Neural progenitor cell (in vitro differentiated cells): ENCODE measurements around the gene TPST1. TPM values are rescaled to one million over a fixed set of nuclear protein-coding genes. Genes with fewer than 3 reads are reported as not detected.

Source experiments
- DNase-seq: peaks from one replicate; pipeline ENCODE4 v3.0.0-alpha.2; 2016; ENCODE audit warnings: low spot score
- H2AFZ ChIP-seq: fragments of 200-600 bp; sonication (generic); replicated peaks from 2 replicates; pipeline ENCODE4 v1.6.1; 2016; ENCODE audit warnings: antibody characterized with exemption
- H3F3A ChIP-seq: fragments of 200-600 bp; sonication (generic); 2 replicates; pipeline ENCODE4 v1.6.1; 2016; ENCODE audit warnings: antibody characterized with exemption, low read depth
- H3K27ac ChIP-seq: fragments of 200-600 bp; sonication (generic); 2 replicates; pipeline ENCODE4 v1.5.1; 2016; ENCODE audit warnings: mild to moderate bottlenecking
- H3K27me3 ChIP-seq: fragments of 200-600 bp; sonication (generic); 2 replicates; pipeline ENCODE4 v1.6.1; 2016; ENCODE audit warnings: mild to moderate bottlenecking, moderate library complexity
- H3K36me3 ChIP-seq: fragments of 200-600 bp; sonication (generic); 2 replicates; pipeline ENCODE4 v1.5.1; 2016
- H3K4me1 ChIP-seq: fragments of 200-600 bp; sonication (generic); 2 replicates; pipeline ENCODE4 v1.6.1; 2016; ENCODE audit warnings: mixed run types
- H3K4me2 ChIP-seq: fragments of 200-600 bp; sonication (generic); 2 replicates; pipeline ENCODE4 v1.6.1; 2016
- H3K4me3 ChIP-seq: fragments of 200-600 bp; sonication (generic); 2 replicates; pipeline ENCODE4 v1.5.1; 2016
- H3K79me2 ChIP-seq: fragments of 200-600 bp; sonication (generic); 2 replicates; pipeline ENCODE4 v1.6.1; 2016; ENCODE audit warnings: low read depth
- H3K9ac ChIP-seq: fragments of 200-600 bp; sonication (generic); 2 replicates; pipeline ENCODE4 v1.6.1; 2016
- H3K9me3 ChIP-seq: fragments of 200-600 bp; sonication (generic); 2 replicates; pipeline ENCODE4 v1.5.1; 2016; ENCODE audit warnings: low read depth
- H4K20me1 ChIP-seq: fragments of 200-600 bp; sonication (generic); 2 replicates; pipeline ENCODE4 v1.6.1; 2016; ENCODE audit warnings: low read depth
- H3K27ac Mint-ChIP-seq: 3 replicates; pipeline ENCODE4 v1.8.0; 2021; ENCODE audit warnings: mixed read lengths
- H3K27me3 Mint-ChIP-seq: 2 replicates; pipeline ENCODE4 v1.8.0; 2022; ENCODE audit warnings: low read depth, mild to moderate bottlenecking, inconsistent platforms, moderate library complexity, mixed read lengths; ENCODE audit not compliant: insufficient read depth
- H3K36me3 Mint-ChIP-seq: 3 replicates; pipeline ENCODE4 v1.8.0; 2021; ENCODE audit warnings: mixed read lengths
- H3K4me1 Mint-ChIP-seq: 3 replicates; pipeline ENCODE4 v1.8.0; 2021; ENCODE audit warnings: mixed read lengths
- H3K4me3 Mint-ChIP-seq: 3 replicates; pipeline ENCODE4 v1.8.0; 2021; ENCODE audit warnings: mild to moderate bottlenecking, moderate library complexity, mixed read lengths
- H3K9me3 Mint-ChIP-seq: 3 replicates; pipeline ENCODE4 v1.8.0; 2020; ENCODE audit warnings: mixed read lengths
- EZH2 ChIP-seq: fragments of 200-600 bp; sonication (generic); IDR thresholded peaks from 2 replicates; pipeline ENCODE4 v1.6.1; 2017; ENCODE audit warnings: antibody characterized with exemption, mild to moderate bottlenecking, moderate library complexity
- EZH2phosphoT487 ChIP-seq: fragments of 200-600 bp; sonication (generic); IDR thresholded peaks from 2 replicates; pipeline ENCODE4 v1.6.1; 2017; ENCODE audit warnings: antibody characterized with exemption
- small RNA-seq: library from RNA; depleted of rRNA; stranded (forward); fragments of <200 nt; gene quantifications from one replicate; pipeline ENCODE3, GENCODE V24; 2015
- total RNA-seq: library from RNA; depleted of rRNA; stranded (reverse); fragments of >200 nt; gene quantifications from 2 replicates; pipeline ENCODE4 v1.2.3, GENCODE V29; 2015; ENCODE audit warnings: low replicate concordance
- TF ChIP-seq, protein P1 (sequence below): fragments of 200-600 bp; sonication (generic); IDR thresholded peaks from 2 replicates; pipeline ENCODE4 v1.5.1; 2017; ENCODE audit warnings: antibody characterized with exemption, mild to moderate bottlenecking

TPST1 gene
- total RNA-seq, 1 donor from 2014 or later: 24.9 TPM

DNA sequence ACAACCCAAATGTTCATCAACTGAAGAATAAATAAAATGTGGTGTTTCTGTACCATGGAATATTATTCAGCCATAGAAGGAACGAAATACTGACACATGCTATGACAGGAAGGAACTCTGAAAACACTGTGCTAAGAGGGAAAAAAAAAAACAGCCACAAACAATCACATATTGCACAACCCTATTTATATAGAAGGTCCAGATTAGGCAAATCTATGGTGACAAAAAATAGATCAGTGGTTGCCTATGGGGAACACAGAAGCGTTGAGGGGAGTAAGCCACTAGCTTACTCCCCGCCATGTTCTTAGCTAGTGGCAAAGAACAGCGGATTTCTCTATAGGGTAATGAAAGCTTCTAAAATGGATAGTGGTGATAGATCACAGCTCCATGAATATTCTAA lies 198.4 kb downstream of the TPST1 start:
- no peak overlapping the region for H3K4me3 Mint-ChIP-seq
- H3K4me3 ChIP-seq: no peak overlapping the region
- H3F3A ChIP-seq: no peaks in the 10 kb centered on the region
- H3K27ac ChIP-seq: no peak overlapping the region
- TF ChIP-seq EZH2phosphoT487: no peak
- TF ChIP-seq, protein P1, sequence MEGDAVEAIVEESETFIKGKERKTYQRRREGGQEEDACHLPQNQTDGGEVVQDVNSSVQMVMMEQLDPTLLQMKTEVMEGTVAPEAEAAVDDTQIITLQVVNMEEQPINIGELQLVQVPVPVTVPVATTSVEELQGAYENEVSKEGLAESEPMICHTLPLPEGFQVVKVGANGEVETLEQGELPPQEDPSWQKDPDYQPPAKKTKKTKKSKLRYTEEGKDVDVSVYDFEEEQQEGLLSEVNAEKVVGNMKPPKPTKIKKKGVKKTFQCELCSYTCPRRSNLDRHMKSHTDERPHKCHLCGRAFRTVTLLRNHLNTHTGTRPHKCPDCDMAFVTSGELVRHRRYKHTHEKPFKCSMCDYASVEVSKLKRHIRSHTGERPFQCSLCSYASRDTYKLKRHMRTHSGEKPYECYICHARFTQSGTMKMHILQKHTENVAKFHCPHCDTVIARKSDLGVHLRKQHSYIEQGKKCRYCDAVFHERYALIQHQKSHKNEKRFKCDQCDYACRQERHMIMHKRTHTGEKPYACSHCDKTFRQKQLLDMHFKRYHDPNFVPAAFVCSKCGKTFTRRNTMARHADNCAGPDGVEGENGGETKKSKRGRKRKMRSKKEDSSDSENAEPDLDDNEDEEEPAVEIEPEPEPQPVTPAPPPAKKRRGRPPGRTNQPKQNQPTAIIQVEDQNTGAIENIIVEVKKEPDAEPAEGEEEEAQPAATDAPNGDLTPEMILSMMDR: no peak
- TF ChIP-seq EZH2: no peak
- DNase-seq: no peak
- no peaks in the 10 kb centered on the region for H3K27me3 ChIP-seq
- no peaks in the 10 kb centered on the region for H3K9me3 ChIP-seq
- H2AFZ ChIP-seq: no peak overlapping the region
- no peaks in the 10 kb centered on the region for H3K27me3 Mint-ChIP-seq
- H3K9ac ChIP-seq: no peak overlapping the region
- H3K36me3 Mint-ChIP-seq: peaks cover 18% of the 10 kb centered on the region
- no peaks in the 10 kb centered on the region for H3K36me3 ChIP-seq
- no peaks in the 10 kb centered on the region for H3K79me2 ChIP-seq
- no peak overlapping the region for H3K4me2 ChIP-seq
- no peak overlapping the region for H3K27ac Mint-ChIP-seq
- no peaks in the 10 kb centered on the region for H3K4me1 ChIP-seq
- H4K20me1 ChIP-seq: no peaks in the 10 kb centered on the region
- H3K4me1 Mint-ChIP-seq: no peaks in the 10 kb centered on the region
- no peaks in the 10 kb centered on the region for H3K9me3 Mint-ChIP-seq

DNA sequence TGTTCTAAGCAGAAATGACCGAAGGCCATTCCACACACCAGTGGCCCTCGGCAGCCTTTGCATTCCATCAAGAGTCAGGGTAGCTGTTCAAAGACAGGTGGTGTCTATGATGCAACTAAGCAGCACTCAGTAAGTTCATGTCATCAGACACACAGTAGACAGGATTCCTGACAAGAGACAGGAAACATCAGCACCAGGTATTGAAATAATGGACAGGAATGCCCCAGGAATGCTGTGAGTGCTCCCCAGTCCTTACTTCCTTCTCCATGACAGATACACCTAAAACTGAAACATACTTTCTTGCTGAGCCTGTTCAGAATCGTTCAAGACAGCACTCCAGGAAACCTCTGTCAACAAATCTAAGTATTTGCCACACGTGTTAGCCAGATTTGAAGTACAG lies 204.4 kb downstream of the TPST1 start:
- H3K36me3 Mint-ChIP-seq: no peaks in the 10 kb centered on the region
- H3F3A ChIP-seq: peaks cover 12% of the 10 kb centered on the region
- H3K9me3 Mint-ChIP-seq: no peaks in the 10 kb centered on the region
- no peaks in the 10 kb centered on the region for H3K27me3 Mint-ChIP-seq
- no peak overlapping the region for H3K27ac ChIP-seq
- H3K36me3 ChIP-seq: no peaks in the 10 kb centered on the region
- H3K4me2 ChIP-seq: no peak overlapping the region
- H3K27me3 ChIP-seq: peaks cover 6% of the 10 kb centered on the region
- no peak overlapping the region for H3K4me3 ChIP-seq
- DNase-seq: no peak
- no peak overlapping the region for H3K27ac Mint-ChIP-seq
- no peaks in the 10 kb centered on the region for H3K79me2 ChIP-seq
- H3K4me1 ChIP-seq: no peaks in the 10 kb centered on the region
- H4K20me1 ChIP-seq: no peaks in the 10 kb centered on the region
- TF ChIP-seq EZH2phosphoT487: no peak
- TF ChIP-seq EZH2: no peak
- TF ChIP-seq, protein P1: no peak
- H3K4me3 Mint-ChIP-seq: no peak overlapping the region
- H2AFZ ChIP-seq: no peak overlapping the region
- H3K9me3 ChIP-seq: no peaks in the 10 kb centered on the region
- no peak overlapping the region for H3K9ac ChIP-seq
- peaks cover 3% of the 10 kb centered on the region for H3K4me1 Mint-ChIP-seq

Small RNA genes lying within 50 kb of the gene (small RNA-seq; reads per million reads assigned to genes)
- gene RNU6-313P: not detected

Other genes starting within 250 kb of the TPST1 start
- gene GUSB, start 223.1 kb upstream of the TPST1 start, total RNA-seq: 28.8 and 61.9 TPM in 2 replicates
- gene ASL, start 129.5 kb upstream of the TPST1 start, total RNA-seq: 14.2 and 31.9 TPM in 2 replicates
- 30.0 and 37.9 TPM in 2 replicates for gene CRCP, start 90.5 kb upstream of the TPST1 start, total RNA-seq